ENCODE measurements around the gene LTBP1. TPM values are rescaled to one million over a fixed set of nuclear protein-coding genes. Genes with fewer than 3 reads are reported as not detected.

Gene LTBP1
- total RNA-seq, 1 experiment from 2014 or later: 28.5 TPM

GRCh38 chr2:33069894-33070651, 123.3 kb downstream of the LTBP1 start:
- no peak overlapping the region for H3K4me3 Mint-ChIP-seq
- Histone ChIP-seq H3K18ac (ENCODE audit: insufficient read length, low read depth, low read length) (no peak overlapping the region), H3K27ac (ENCODE audit: insufficient read length, low read depth, low read length) (no peak overlapping the region), H3K79me2 (ENCODE audit: insufficient read depth, low read length) (no peaks in the 10 kb centered on the region; the same call in 1 of the 2 replicates), H3T11ph (ENCODE audit: low read length) (no peak overlapping the region), H3K23me2 (ENCODE audit: insufficient read length, low read depth, low read length, poor library complexity, severe bottlenecking) (no peaks in the 10 kb centered on the region), H3K4me2 (ENCODE audit: insufficient read depth, insufficient read length, low read length) (no peak overlapping the region), H3K4ac (ENCODE audit: low read depth, low read length) (no peak overlapping the region), H2BK15ac (ENCODE audit: low read depth, low read length) (no peak overlapping the region), H3K27me3 (ENCODE audit: insufficient read depth, low read length) (no peaks in the 10 kb centered on the region), H3K9me3 (ENCODE audit: control insufficient read depth, low read depth, low read length) (no peaks in the 10 kb centered on the region), H4K8ac (replicated peaks; ENCODE audit: insufficient read length, low read depth, low read length) (no peak overlapping the region), H3K23ac (ENCODE audit: insufficient read length, low read depth, low read length) (no peak overlapping the region), H2BK120ac (ENCODE audit: low read depth, low read length, poor library complexity, severe bottlenecking) (no peak overlapping the region), H2BK20ac (ENCODE audit: low read depth, low read length, poor library complexity, severe bottlenecking) (no peak overlapping the region), H3K4me1 (ENCODE audit: insufficient read depth, low read length) (no peaks in the 10 kb centered on the region), H4K20me1 (ENCODE audit: control insufficient read depth, insufficient read depth, insufficient read length) (no peaks in the 10 kb centered on the region), H2AK5ac (ENCODE audit: insufficient read length, low read length) (no peak overlapping the region), H2BK5ac (ENCODE audit: insufficient read length, low read length) (no peak overlapping the region), H3K56ac (ENCODE audit: insufficient read length, low read depth, low read length) (no peak overlapping the region), H3K79me1 (ENCODE audit: insufficient read depth, low read depth, low read length, poor library complexity, severe bottlenecking) (no peaks in the 10 kb centered on the region), H2BK12ac (ENCODE audit: insufficient read length, low read depth, low read length) (no peak overlapping the region), H2AFZ (ENCODE audit: low read length) (no peak overlapping the region), H4K91ac (ENCODE audit: insufficient read length, low read depth, low read length) (no peak overlapping the region), H3K14ac (ENCODE audit: insufficient read depth, low read length) (no peak overlapping the region), H3K9ac (ENCODE audit: extremely low read depth, insufficient read length, low read length) (no peak overlapping the region), H4K5ac (ENCODE audit: insufficient read length, low read depth, low read length) (no peak overlapping the region)
- TF ChIP-seq, protein P1, sequence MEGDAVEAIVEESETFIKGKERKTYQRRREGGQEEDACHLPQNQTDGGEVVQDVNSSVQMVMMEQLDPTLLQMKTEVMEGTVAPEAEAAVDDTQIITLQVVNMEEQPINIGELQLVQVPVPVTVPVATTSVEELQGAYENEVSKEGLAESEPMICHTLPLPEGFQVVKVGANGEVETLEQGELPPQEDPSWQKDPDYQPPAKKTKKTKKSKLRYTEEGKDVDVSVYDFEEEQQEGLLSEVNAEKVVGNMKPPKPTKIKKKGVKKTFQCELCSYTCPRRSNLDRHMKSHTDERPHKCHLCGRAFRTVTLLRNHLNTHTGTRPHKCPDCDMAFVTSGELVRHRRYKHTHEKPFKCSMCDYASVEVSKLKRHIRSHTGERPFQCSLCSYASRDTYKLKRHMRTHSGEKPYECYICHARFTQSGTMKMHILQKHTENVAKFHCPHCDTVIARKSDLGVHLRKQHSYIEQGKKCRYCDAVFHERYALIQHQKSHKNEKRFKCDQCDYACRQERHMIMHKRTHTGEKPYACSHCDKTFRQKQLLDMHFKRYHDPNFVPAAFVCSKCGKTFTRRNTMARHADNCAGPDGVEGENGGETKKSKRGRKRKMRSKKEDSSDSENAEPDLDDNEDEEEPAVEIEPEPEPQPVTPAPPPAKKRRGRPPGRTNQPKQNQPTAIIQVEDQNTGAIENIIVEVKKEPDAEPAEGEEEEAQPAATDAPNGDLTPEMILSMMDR (conservative IDR thresholded peaks at IDR 0.05): no peak
- no CpG with 5 or more reads among the region's 10 CpGs for whole genome bisulfite sequencing (ENCODE audit: extremely low coverage, insufficient read length, low lambda C conversion rate)
- H3K9me3 Mint-ChIP-seq: no peaks in the 10 kb centered on the region
- H3K4me1 Mint-ChIP-seq: no peaks in the 10 kb centered on the region
- no peak for DNase-seq
- no peak overlapping the region for H3K27ac Mint-ChIP-seq
- H3K36me3 Mint-ChIP-seq (ENCODE audit: insufficient read depth in 1 of 3, low read depth in 3 of 3): no peaks in the 10 kb centered on the region
- no peaks in the 10 kb centered on the region for H3K27me3 Mint-ChIP-seq (ENCODE audit: low read depth)
